Left lung (tissue), 10 donors: Measurements from ENCODE around the gene DNAH3. TPM values are rescaled to one million over a fixed set of nuclear protein-coding genes. Genes with fewer than 3 reads are reported as not detected.
"Not testable (repeated sequence)": the region's sequence is repeated elsewhere in the genome, so short reads cannot be mapped to it uniquely, and the experiment has no call there.

Experiments used
- ATAC-seq: fragments of 200-7000 bp; cut with Tn5 transposase; one replicate; pipeline ENCODE4 v1.9.1; 2020; ENCODE audit warnings: moderate library complexity
- DNase-seq, 4 donors: peaks; one replicate each; pipeline ENCODE4 v3.0.0-alpha.2; 2013 to 2020
- H3K27ac ChIP-seq, 2 donors: fragments of 200-600 bp; sonication (generic) in 1 of 2; one replicate each; pipeline versions ENCODE4 v1.5.0 to v1.8.0; 2020 to 2021
- H3K27me3 ChIP-seq, 2 donors: fragments of 200-600 bp; sonication (generic) in 1 of 2; one replicate each; pipeline versions ENCODE4 v1.5.0 to v1.8.0; 2020 to 2021
- H3K36me3 ChIP-seq, 2 donors: fragments of 200-600 bp; sonication (generic) in 1 of 2; one replicate each; pipeline versions ENCODE4 v1.5.0 to v1.8.0; 2020 to 2021
- H3K4me1 ChIP-seq, 2 donors: fragments of 200-600 bp; one replicate each; pipeline ENCODE4 v1.8.0; 2021
- H3K4me3 ChIP-seq, 2 donors: fragments of 200-600 bp; sonication (generic) in 1 of 2; one replicate each; pipeline versions ENCODE4 v1.5.0 to v1.8.0; 2020 to 2021; ENCODE audit warnings: mild to moderate bottlenecking in 1 of 2
- H3K9me3 ChIP-seq, 2 donors: fragments of 200-600 bp; sonication (generic) in 1 of 2; one replicate each; pipeline versions ENCODE4 v1.5.0 to v1.8.0; 2020 to 2021
- CTCF ChIP-seq, 2 donors: fragments of 200-600 bp; sonication (generic) in 1 of 2; IDR thresholded peaks; one replicate each; pipeline versions ENCODE4 v1.5.0 to v1.8.0; 2021; ENCODE audit warnings: antibody characterized with exemption in 2 of 2
- intact Hi-C, 2 donors: fragments of 100-400 bp; cut with DNase I; formaldehyde crosslinking; loops; one replicate each; pipeline versions ENCODE4 v1.11.2 to v1.14.2; 2022
- polyA plus RNA-seq, 6 donors: library from polyadenylated mRNA; unstranded; fragments of 120-200 nt; gene quantifications; one replicate each; pipeline ENCODE4 v1.2.1, GENCODE V29; 2013; ENCODE audit not compliant: insufficient read length in 6 of 6
- total RNA-seq, 2 donors: library from RNA; stranded (reverse); fragmentation: NEBNext Ultra II Directional; extraction: Animal tissue kit (Norgen Biotek cat#: 25700); gene quantifications; one replicate each; pipeline ENCODE4 v1.2.1, GENCODE V29; 2021
- donor health status: DM: no; HTN: yes; CAD: no.
- donor health status: DM: no; HTN: no; CAD: no.

DNAH3 gene
- total and polyA plus RNA-seq, 8 donors: 0.88 to 6.4 (median 3.2) TPM; not detected in 1

- ATAC-seq: no peak
- no peak overlapping the region for H3K27ac ChIP-seq
- intact Hi-C loops: no loop called here
- DNase-seq: no peak
- no peaks in the 10 kb centered on the region for H3K9me3 ChIP-seq
- TF ChIP-seq CTCF (IDR thresholded peaks at IDR 0.05): no peak
- no peak overlapping the region for H3K4me3 ChIP-seq
- no peaks in the 10 kb centered on the region for H3K4me1 ChIP-seq
- H3K36me3 ChIP-seq: no peaks in the 10 kb centered on the region
- H3K27me3 ChIP-seq: no peaks in the 10 kb centered on the region
Observed at GRCh38 chr16:21120976-21121520, 29.6 kb downstream of the DNAH3 start.

GRCh38 chr16:21117567-21117966 is 33.1 kb downstream of the DNAH3 start:
- H3K36me3 ChIP-seq: no peaks in the 10 kb centered on the region
- TF ChIP-seq CTCF (IDR thresholded peaks at IDR 0.05): no peak
- H3K27me3 ChIP-seq: no peaks in the 10 kb centered on the region
- no peaks in the 10 kb centered on the region for H3K9me3 ChIP-seq
- H3K4me1 ChIP-seq: no peaks in the 10 kb centered on the region
- intact Hi-C loops: no loop called here
- no peak overlapping the region for H3K4me3 ChIP-seq
- H3K27ac ChIP-seq: no peak overlapping the region
- DNase-seq (no peak), ATAC-seq (no peak)

- no peak for TF ChIP-seq CTCF (IDR thresholded peaks at IDR 0.05)
- no peaks in the 10 kb centered on the region for H3K9me3 ChIP-seq
- ATAC-seq (no peak), DNase-seq (no peak)
- no peaks in the 10 kb centered on the region for H3K4me1 ChIP-seq
- no peak overlapping the region for H3K27ac ChIP-seq
- no peak overlapping the region for H3K4me3 ChIP-seq
- H3K27me3 ChIP-seq: no peaks in the 10 kb centered on the region
- no peaks in the 10 kb centered on the region for H3K36me3 ChIP-seq
- intact Hi-C loops: no loop called here
Observed at GRCh38 chr16:21116148-21116693, 34.4 kb downstream of the DNAH3 start.

GRCh38 chr16:21115551-21115950 is 35.1 kb downstream of the DNAH3 start:
- H3K27ac ChIP-seq, H3K27me3 ChIP-seq, intact Hi-C loops, H3K4me1 ChIP-seq, DNase-seq, H3K9me3 ChIP-seq, H3K4me3 ChIP-seq, H3K36me3 ChIP-seq, ATAC-seq: not testable (repeated sequence)

- TF ChIP-seq CTCF (IDR thresholded peaks at IDR 0.05): no peak
- Histone ChIP-seq H3K27me3 (no peaks in the 10 kb centered on the region), H3K36me3 (no peaks in the 10 kb centered on the region), H3K4me1 (no peaks in the 10 kb centered on the region), H3K4me3 (no peak overlapping the region), H3K27ac (no peak overlapping the region), H3K9me3 (no peaks in the 10 kb centered on the region)
- intact Hi-C loops: no loop called here
- ATAC-seq (no peak), DNase-seq (no peak)
Observed at GRCh38 chr16:21103941-21104860, 46.4 kb downstream of the DNAH3 start.
